ENCODE results near the gene ZSWIM7.
A peak's percentile ranks its signal among the peaks of the same experiment; 100 is the strongest.
"Not testable (repeated sequence)": the region's sequence is repeated elsewhere in the genome, so short reads cannot be mapped to it uniquely, and the experiment has no call there.

ZSWIM7 gene

GRCh38 chr17:15955793-15956541, 43.5 kb downstream of the ZSWIM7 start:
- DNase-seq (ENCODE audit: low read depth), result peak; percentile 93

GRCh38 chr17:15954222-15954621, 45.3 kb downstream of the ZSWIM7 start:
- DNase-seq (ENCODE audit: low read depth), result no peak

GRCh38 chr17:15952916-15953790, 46.4 kb downstream of the ZSWIM7 start:
- DNase-seq (ENCODE audit: low read depth), result no peak

GRCh38 chr17:15952048-15952532, 47.4 kb downstream of the ZSWIM7 start:
- DNase-seq (ENCODE audit: low read depth), result no peak

GRCh38 chr17:15951368-15952047, 48.0 kb downstream of the ZSWIM7 start:
- no peak for DNase-seq (ENCODE audit: low read depth)

- no peak for DNase-seq (ENCODE audit: low read depth)
Observed at GRCh38 chr17:15947976-15948752, 51.3 kb downstream of the ZSWIM7 start.

GRCh38 chr17:15947271-15947670, 52.2 kb downstream of the ZSWIM7 start:
- DNase-seq (ENCODE audit: low read depth), result no peak

- DNase-seq (ENCODE audit: low read depth), result no peak
Observed at GRCh38 chr17:15946611-15947120, 52.8 kb downstream of the ZSWIM7 start.

GRCh38 chr17:15945527-15946191, 53.8 kb downstream of the ZSWIM7 start:
- DNase-seq (ENCODE audit: low read depth), result no peak

- DNase-seq (ENCODE audit: low read depth), result peak; percentile 71
Observed at GRCh38 chr17:15944759-15945526, 54.6 kb downstream of the ZSWIM7 start, which contains the start of gene ADORA2B. TSS of gene ADORA2B (plus strand) at chr17:15945130. CDS start at chr17:15945249, 119 bp downstream.

GRCh38 chr17:15943971-15944758, 55.3 kb downstream of the ZSWIM7 start:
- no peak for DNase-seq (ENCODE audit: low read depth)

GRCh38 chr17:15942207-15942833, 57.2 kb downstream of the ZSWIM7 start:
- DNase-seq (ENCODE audit: low read depth), result no peak

- no peak for DNase-seq (ENCODE audit: low read depth)
Observed at GRCh38 chr17:15941781-15942180, 57.7 kb downstream of the ZSWIM7 start.

- not testable (repeated sequence) for DNase-seq (ENCODE audit: low read depth)
Observed at GRCh38 chr17:15936481-15936880, 63.0 kb downstream of the ZSWIM7 start.

GRCh38 chr17:15935891-15936290, 63.6 kb downstream of the ZSWIM7 start:
- no peak for DNase-seq (ENCODE audit: low read depth)

GRCh38 chr17:15934866-15935265, 64.6 kb downstream of the ZSWIM7 start:
- no peak for DNase-seq (ENCODE audit: low read depth)

GRCh38 chr17:15931394-15931793, 68.1 kb downstream of the ZSWIM7 start:
- DNase-seq (ENCODE audit: low read depth), result no peak

- no peak for DNase-seq (ENCODE audit: low read depth)
Observed at GRCh38 chr17:15930426-15930825, 69.1 kb downstream of the ZSWIM7 start.

GRCh38 chr17:15929941-15930340, 69.6 kb downstream of the ZSWIM7 start:
- DNase-seq (ENCODE audit: low read depth), result no peak
